HG03159 (cell line): ENCODE measurements around the gene PUM2.

Experiments
- ATAC-seq: cut with Tn5 transposase; IDR thresholded peaks from one replicate; pipeline ENCODE4 v1.9.1; 2021; ENCODE audit warnings: mild to moderate bottlenecking, moderate library complexity; ENCODE audit not compliant: unreplicated experiment

Gene PUM2

GRCh38 chr2:20219763-20220380 is 130.8 kb downstream of the PUM2 start:
- ATAC-seq = no peak

DNA sequence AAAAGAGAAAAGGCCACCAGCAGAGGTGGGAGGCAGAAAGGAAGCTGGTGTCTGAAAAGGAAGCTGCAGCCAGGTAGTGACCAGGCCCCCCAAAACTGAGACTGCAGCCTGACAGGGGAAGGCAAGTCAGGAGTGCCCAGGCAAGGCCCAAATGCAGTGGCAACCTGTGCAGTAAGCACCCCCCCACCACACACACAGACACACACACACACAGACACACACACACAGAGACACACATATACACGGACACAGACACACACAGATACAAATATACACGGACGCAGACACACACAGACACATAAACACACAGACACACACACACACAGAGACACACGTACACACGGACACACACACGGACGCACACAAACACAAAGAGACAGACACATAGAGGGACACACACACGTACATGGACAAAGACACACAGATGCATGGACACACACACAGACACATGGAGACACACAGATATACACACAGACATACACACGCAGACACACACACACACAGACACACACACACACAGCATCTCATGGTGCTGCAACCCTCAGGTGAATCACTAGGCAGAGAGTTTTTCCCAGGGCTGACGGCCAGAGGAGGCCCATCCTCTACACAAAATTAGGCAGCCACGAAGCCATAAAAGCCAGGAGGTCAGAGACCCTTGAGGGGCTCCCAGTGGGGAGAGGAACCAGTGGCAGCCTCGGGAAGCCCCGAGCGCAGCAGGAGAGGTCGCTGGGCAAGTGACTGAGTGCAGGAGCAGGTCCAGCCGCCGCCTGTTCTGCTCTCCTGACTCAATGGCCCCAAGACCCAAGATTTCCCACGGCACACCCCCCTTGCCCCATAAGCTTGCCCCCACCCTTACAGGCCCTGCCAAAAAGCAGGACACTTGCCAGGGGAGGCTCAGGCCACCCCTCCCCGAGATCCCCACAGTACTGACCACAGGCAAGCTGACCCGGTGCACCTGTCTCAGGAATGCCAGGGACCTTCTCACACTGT is 132.0 kb downstream of the PUM2 start:
- ATAC-seq = no peak

- no peak for ATAC-seq
These were observed 133.3 kb downstream of the PUM2 start for GRCh38 chr2:20217041-20217970.

DNA sequence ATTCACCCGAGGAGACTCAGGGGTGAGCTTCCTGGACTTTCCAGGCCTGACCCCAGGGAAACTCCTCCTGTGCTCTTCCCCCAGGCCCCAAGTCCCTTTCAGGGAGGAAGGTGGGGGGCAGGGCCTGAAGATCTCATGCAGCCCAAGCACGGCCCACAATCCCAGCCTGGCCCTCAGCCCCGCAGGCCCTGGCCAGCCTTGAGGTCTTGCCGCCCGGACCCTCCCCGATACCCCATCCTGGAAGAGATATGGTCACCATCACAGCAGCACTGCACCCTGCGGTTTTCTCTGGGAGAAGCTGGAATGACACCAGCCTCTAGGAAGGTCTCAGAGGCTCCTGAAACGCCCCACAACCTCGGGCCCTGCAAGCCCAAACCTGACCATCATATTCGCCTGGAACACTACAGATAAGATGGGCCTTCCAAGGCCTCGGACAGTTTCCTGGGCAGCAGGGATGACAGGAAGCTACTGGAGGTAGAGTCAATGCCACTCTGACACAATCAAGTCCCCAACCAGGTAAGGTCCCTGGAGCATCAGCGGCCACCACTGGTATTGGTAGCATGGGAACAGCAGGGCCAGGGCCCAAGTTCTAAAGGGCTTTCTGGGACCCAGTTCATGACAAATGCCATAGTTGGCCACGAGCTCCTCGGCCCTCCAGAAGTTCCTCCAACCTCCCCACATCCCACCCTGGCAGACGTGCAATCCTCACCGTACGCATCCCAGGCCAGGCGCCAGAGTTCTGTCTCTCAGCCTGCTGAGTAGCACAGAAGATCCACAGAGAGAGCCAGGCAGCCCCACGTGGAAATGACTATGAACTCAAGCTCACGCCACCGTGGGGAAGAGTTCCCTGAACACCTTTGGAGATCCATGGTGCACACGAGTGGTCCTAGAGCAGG is 134.3 kb downstream of the PUM2 start:
- ATAC-seq = no peak

DNA sequence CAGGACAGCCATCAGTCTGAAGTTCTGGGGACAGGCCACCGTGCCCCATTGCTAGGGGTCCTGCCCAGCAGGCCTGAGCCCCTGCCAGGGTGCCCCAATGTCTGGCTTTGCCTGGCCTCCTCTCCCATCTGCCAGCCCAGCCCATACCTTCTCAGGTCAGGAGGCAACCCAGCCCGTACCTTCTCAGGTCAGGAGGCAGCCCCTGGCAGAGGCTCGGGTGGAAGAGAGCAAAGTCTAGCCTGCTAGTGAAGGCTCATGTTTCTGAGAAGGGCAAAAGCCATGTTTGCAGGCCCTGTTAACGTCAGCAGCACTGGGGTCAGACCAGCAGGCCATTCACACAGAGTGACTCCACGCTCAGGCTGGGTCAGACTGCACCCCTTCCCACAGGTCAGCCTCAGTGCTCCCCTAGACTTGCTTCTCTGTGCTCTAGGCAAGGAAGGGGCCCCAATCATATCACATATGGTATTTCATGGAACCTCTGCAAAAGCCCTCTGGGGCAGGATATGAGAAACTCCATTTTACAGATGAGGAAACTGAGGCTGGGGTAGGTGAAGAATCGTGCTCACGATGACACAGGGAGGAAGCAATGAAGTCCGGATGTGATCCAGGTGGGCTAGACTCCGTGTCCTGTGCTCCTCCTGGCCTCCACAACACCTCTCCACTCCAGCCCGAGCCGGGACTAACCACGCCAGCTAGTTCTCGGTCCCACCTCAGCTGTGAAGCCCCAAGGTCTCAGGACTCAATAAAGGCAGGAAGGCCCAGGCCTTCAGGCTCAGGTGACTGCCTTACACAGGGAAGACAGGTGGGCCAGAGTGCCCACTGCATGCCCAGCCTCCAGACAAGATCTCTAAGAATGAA is 135.2 kb downstream of the PUM2 start:
- no peak for ATAC-seq

DNA sequence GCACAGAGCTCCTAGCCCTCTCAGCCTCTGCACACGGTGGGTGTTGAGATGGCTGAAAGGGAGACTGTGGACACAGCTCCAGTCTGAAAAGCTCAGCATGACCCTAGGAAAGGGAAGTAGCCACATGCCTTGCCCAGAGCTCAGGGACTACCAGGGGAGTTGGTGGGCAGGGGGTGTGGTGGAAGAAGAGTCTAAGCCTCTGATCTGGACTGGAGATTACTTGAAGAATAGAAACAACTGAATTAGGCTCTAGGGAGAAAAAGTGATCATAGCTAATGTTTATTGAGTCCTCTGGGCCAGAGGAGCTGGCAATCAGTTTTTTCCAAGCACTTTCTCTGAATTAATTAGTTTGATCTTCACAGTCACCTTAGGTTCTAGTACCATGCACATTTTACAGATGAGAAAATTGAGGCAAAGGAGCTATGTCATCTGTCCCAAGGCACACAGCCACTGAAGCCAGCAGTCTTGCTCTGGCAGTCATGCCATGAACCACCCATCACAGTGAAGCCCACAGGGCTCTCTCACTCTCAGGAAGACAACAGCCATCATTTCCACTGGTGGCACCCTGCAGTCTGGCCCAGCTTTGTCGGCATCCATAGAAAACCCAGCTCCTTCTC is 136.0 kb downstream of the PUM2 start:
- ATAC-seq = no peak

GRCh38 chr2:20213651-20214565 is 136.7 kb downstream of the PUM2 start:
- ATAC-seq = no peak

- ATAC-seq = no peak
These were observed 137.7 kb downstream of the PUM2 start for GRCh38 chr2:20212871-20213503.

- no peak for ATAC-seq
These were observed 138.2 kb downstream of the PUM2 start for GRCh38 chr2:20212459-20212870.

- no peak for ATAC-seq
These were observed 138.7 kb downstream of the PUM2 start for GRCh38 chr2:20211860-20212458.

DNA sequence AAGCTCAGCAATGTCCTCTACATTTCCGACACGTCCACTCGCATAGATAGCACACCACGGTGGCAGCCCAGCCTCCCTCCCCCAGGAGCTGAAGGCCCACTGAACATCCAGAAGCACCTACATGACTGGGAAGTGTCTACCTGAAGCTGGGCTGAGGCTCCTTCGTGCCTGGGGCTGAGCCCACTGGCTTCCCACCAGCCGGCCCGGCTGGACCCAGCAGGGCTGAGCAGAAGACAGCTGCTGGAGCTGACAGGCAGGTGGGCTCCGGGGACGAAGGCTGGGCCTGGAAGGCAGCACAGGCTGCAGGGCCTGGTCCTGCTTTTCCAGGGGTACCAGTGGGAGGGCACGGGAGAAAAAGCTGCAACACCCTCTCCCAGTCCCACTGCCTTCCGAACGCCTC is 139.2 kb downstream of the PUM2 start:
- ATAC-seq = no peak

- no peak for ATAC-seq
These were observed 140.2 kb downstream of the PUM2 start for GRCh38 chr2:20210462-20210861.

DNA sequence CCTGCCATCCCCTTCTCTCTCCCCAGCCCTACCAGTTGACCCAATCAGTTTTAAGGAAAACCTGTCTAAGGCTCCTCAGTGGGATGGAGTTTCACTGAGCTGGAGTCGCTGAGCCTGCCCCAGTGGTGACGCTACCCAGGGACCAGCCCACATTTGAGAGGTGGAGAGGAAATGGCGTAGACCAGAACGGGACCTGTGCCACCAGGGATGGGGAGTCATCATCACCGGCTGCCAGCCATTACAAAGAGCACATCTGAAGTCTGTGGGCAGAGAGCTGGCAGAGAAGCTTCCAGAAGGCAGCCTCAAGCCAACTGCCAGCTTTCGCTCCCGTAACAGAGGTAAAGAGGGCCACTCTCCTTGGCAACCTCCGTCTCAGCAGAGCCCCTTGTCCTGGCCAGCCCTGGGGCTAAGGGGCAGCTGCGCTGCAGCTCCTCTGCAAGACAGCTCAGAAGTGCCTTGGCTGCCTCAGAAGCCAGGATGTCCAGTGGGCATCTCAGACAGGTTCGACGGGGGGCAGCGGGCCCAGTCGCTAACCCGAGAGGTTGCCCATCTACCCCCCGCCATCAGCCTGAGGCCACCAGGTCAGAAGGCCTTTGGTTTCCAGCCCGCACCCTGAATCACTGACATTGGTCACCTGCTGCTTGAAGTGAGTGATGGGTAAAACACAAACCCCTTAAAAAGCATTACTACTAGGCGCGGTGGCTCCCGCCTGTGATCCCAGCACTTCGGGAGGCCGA is 141.1 kb downstream of the PUM2 start:
- ATAC-seq = no peak

GRCh38 chr2:20208476-20208859 is 142.2 kb downstream of the PUM2 start:
- ATAC-seq = no peak

DNA sequence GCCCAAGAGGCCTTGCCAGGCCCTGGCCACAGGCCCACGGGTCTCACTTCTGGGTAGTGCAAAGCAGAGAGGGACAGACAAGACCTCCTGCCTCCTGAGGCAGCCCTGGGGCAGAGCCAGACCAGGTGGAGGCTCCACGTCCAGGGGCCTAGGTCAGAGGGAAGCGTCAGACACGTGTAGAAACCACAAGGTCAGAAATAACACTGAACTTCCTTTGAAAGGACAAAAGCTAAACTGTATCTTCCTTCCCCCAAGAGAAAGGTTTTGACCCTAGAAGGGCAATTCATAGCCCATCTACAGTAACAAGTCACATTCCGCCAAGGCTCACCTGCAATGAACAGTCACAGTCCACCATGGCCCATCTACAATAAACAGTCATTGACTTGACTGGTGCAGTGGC is 143.6 kb downstream of the PUM2 start:
- ATAC-seq = no peak

- no peak for ATAC-seq
These were observed 144.6 kb downstream of the PUM2 start for GRCh38 chr2:20205915-20206524.
